HFF-Myc (cell line): ENCODE data around the gene TRAF7.

ENCODE experiments used
- DNase-seq: peaks from one replicate; pipeline ENCODE4 v3.0.0-alpha.2; 2011; ENCODE audit warnings: low read depth; ENCODE audit errors: extremely low read depth
- H3K4me3 ChIP-seq: replicated peaks from 2 replicates; pipeline ENCODE4 v1.5.1; 2011; ENCODE audit warnings: low read depth, mild to moderate bottlenecking, control low read depth, low read length
- TF ChIP-seq, protein P1 (sequence below): IDR thresholded peaks from 2 replicates; pipeline ENCODE4 v1.5.1; 2012; ENCODE audit warnings: mild to moderate bottlenecking, low read depth, low read length, control low read depth; ENCODE audit errors: missing control alignments

TRAF7 gene

DNA sequence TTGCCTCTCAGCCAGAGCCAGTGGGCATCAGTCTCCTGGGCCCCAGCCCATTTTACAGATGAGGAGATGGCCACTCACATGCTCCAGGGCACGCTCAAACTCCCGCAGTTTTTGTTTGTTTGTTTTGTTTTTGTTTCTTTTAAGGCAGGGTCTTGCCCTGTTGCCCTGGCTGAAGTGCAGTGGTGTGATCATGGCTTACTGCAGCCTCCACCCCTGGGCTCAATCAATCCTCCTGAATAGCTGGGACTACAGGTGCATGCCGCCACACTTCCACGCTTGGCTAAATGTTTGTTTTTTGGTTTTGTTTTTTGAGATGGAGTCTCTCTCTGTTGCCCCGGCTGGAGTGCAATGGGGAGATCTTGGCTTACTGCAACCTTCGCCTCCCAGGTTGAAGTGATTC, 71.3 kb downstream of the TRAF7 start:
- H3K4me3 ChIP-seq: no peak overlapping the region
- TF ChIP-seq, protein P1, sequence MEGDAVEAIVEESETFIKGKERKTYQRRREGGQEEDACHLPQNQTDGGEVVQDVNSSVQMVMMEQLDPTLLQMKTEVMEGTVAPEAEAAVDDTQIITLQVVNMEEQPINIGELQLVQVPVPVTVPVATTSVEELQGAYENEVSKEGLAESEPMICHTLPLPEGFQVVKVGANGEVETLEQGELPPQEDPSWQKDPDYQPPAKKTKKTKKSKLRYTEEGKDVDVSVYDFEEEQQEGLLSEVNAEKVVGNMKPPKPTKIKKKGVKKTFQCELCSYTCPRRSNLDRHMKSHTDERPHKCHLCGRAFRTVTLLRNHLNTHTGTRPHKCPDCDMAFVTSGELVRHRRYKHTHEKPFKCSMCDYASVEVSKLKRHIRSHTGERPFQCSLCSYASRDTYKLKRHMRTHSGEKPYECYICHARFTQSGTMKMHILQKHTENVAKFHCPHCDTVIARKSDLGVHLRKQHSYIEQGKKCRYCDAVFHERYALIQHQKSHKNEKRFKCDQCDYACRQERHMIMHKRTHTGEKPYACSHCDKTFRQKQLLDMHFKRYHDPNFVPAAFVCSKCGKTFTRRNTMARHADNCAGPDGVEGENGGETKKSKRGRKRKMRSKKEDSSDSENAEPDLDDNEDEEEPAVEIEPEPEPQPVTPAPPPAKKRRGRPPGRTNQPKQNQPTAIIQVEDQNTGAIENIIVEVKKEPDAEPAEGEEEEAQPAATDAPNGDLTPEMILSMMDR: no peak
- no peak for DNase-seq
